GM19463 (cell line): ENCODE data around the gene DDX3X.
"Not testable (repeated sequence)": the region's sequence is repeated elsewhere in the genome, so short reads cannot be mapped to it uniquely, and the experiment has no call there.

Experiments
- ATAC-seq: cut with Tn5 transposase; IDR thresholded peaks from one replicate; pipeline ENCODE4 v1.9.1; 2021; ENCODE audit warnings: mild to moderate bottlenecking, moderate library complexity; ENCODE audit not compliant: unreplicated experiment

Gene DDX3X

GRCh38 chrX:41369152-41369551 is 35.2 kb downstream of the DDX3X start:
- no peak for ATAC-seq

GRCh38 chrX:41371575-41371974 is 37.6 kb downstream of the DDX3X start:
- ATAC-seq = not testable (repeated sequence)

GRCh38 chrX:41373989-41374606 is 40.1 kb downstream of the DDX3X start:
- no peak for ATAC-seq

GRCh38 chrX:41377624-41378023 is 43.7 kb downstream of the DDX3X start:
- peak; percentile 68 for ATAC-seq

GRCh38 chrX:41381685-41382084 is 47.7 kb downstream of the DDX3X start:
- ATAC-seq = no peak

- no peak for ATAC-seq
Measured at GRCh38 chrX:41382714-41383645, 49.0 kb downstream of the DDX3X start.

GRCh38 chrX:41384051-41384705 is 50.2 kb downstream of the DDX3X start:
- no peak for ATAC-seq

- no peak for ATAC-seq
Measured at GRCh38 chrX:41386222-41386990, 52.4 kb downstream of the DDX3X start.

- ATAC-seq = no peak
Measured at GRCh38 chrX:41388543-41388942, 54.6 kb downstream of the DDX3X start.

- no peak for ATAC-seq
Measured at GRCh38 chrX:41389311-41389888, 55.4 kb downstream of the DDX3X start.

- ATAC-seq = not testable (repeated sequence)
Measured at GRCh38 chrX:41390576-41390975, 56.6 kb downstream of the DDX3X start.

- no peak for ATAC-seq
Measured at GRCh38 chrX:41391606-41392005, 57.6 kb downstream of the DDX3X start.

- ATAC-seq = no peak
Measured at GRCh38 chrX:41394293-41394692, 60.3 kb downstream of the DDX3X start.

- ATAC-seq = no peak
Measured at GRCh38 chrX:41397219-41397618, 63.3 kb downstream of the DDX3X start.

- ATAC-seq = no peak
Measured at GRCh38 chrX:41397768-41398167, 63.8 kb downstream of the DDX3X start.

GRCh38 chrX:41402556-41402955 is 68.6 kb downstream of the DDX3X start:
- ATAC-seq = not testable (repeated sequence)

- ATAC-seq = no peak
Measured at GRCh38 chrX:41405551-41405950, 71.6 kb downstream of the DDX3X start.

GRCh38 chrX:41406201-41406600 is 72.2 kb downstream of the DDX3X start:
- no peak for ATAC-seq

GRCh38 chrX:41407816-41408215 is 73.9 kb downstream of the DDX3X start:
- no peak for ATAC-seq

GRCh38 chrX:41408576-41408975 is 74.6 kb downstream of the DDX3X start:
- ATAC-seq = no peak

GRCh38 chrX:41409006-41409405 is 75.0 kb downstream of the DDX3X start:
- no peak for ATAC-seq
